Natural killer cell (primary cell): ENCODE results near the gene TMEM240. TPM values are rescaled to one million over a fixed set of nuclear protein-coding genes. Genes with fewer than 3 reads are reported as not detected.

ENCODE experiments used
- ATAC-seq, 3 donors: fragments of 150-1000 bp in 2 of 3; fragments of 200-7000 bp in 1 of 3; cut with Tn5 transposase; 1 replicate in 1 of 3; 2 replicates in 2 of 3; pipeline ENCODE4 v1.10.0; 2021; ENCODE audit warnings: mild to moderate bottlenecking in 2 of 3, moderate library complexity in 2 of 3
- DNase-seq, 2 donors: peaks; one replicate each; pipeline versions ENCODE4 v3.0.0 to v3.0.0-alpha.2; 2013 to 2021; ENCODE audit warnings: mixed read lengths in 1 of 2
- H3K27ac ChIP-seq: one replicate; pipeline ENCODE4 v1.5.1; 2013; ENCODE audit warnings: mild to moderate bottlenecking, low read length
- H3K27me3 ChIP-seq: one replicate; pipeline ENCODE4 v1.6.1; 2013; ENCODE audit warnings: low read length; ENCODE audit not compliant: control insufficient read depth, insufficient read depth
- H3K36me3 ChIP-seq: one replicate; pipeline ENCODE4 v1.6.1; 2013; ENCODE audit warnings: low read length; ENCODE audit not compliant: control insufficient read depth, insufficient read depth
- H3K4me1 ChIP-seq: one replicate; pipeline ENCODE4 v1.6.1; 2013; ENCODE audit warnings: low read length; ENCODE audit not compliant: control insufficient read depth, insufficient read depth
- H3K4me3 ChIP-seq: one replicate; pipeline ENCODE4 v1.5.1; 2013; ENCODE audit warnings: low read length
- H3K9me3 ChIP-seq: one replicate; pipeline ENCODE4 v1.6.1; 2013; ENCODE audit warnings: low read length; ENCODE audit not compliant: control insufficient read depth, insufficient read depth
- H3K27ac Mint-ChIP-seq, 2 donors: one replicate each; pipeline ENCODE4 v1.8.0; 2022; ENCODE audit warnings: mild to moderate bottlenecking in 2 of 2, mixed read lengths in 2 of 2, moderate library complexity in 1 of 2
- H3K27me3 Mint-ChIP-seq, 2 donors: one replicate each; pipeline ENCODE4 v1.8.0; 2022; ENCODE audit warnings: low read depth in 2 of 2, mixed read lengths in 2 of 2
- H3K36me3 Mint-ChIP-seq: one replicate; pipeline ENCODE4 v1.8.0; 2022; ENCODE audit warnings: mixed read lengths
- H3K4me1 Mint-ChIP-seq, 2 donors: one replicate each; pipeline ENCODE4 v1.8.0; 2022; ENCODE audit warnings: mixed read lengths in 2 of 2
- H3K4me3 Mint-ChIP-seq: one replicate; pipeline ENCODE4 v1.8.0; 2022; ENCODE audit warnings: mild to moderate bottlenecking, moderate library complexity, mixed read lengths
- H3K9me3 Mint-ChIP-seq, 2 donors: one replicate each; pipeline ENCODE4 v1.8.0; 2022; ENCODE audit warnings: mixed read lengths in 2 of 2
- CTCF ChIP-seq: fragments of 200-600 bp; IDR thresholded peaks from one replicate; pipeline ENCODE4 v1.8.0; 2022; ENCODE audit warnings: antibody characterized with exemption
- WGBS: methylation state at CpG from one replicate; pipeline ENCODE4 v1.1.7; 2013; ENCODE audit warnings: missing lambda C conversion rate; ENCODE audit not compliant: insufficient coverage; 5-methylcytosine and 5-hydroxymethylcytosine counted together
- intact Hi-C: fragments of 100-400 bp; cut with micrococcal nuclease; formaldehyde crosslinking; loops from one replicate; pipeline ENCODE4 v1.14.2; 2022
- total RNA-seq, 4 donors: library from RNA; stranded (reverse); fragments of 120-200 nt in 1 of 4; gene quantifications; one replicate each; pipeline versions ENCODE4 v1.2.3 to v1.2.4, GENCODE V29; 2013 to 2022

The TMEM240 gene
- total RNA-seq, 3 donors from 2014 or later (not counting 1 experiment from before 2014, with no cell fraction given) = 0.35 to 1.00 (median 0.83) TPM

- Mint-ChIP-seq H3K27ac (peak overlapping the region; percentile 36 to 58), H3K4me3 (no peak overlapping the region), H3K9me3 (no peaks in the 10 kb centered on the region), H3K4me1 (peaks cover 4 to 12% of the 10 kb centered on the region in 2 donors), H3K27me3 (no peaks in the 10 kb centered on the region), H3K36me3 (no peaks in the 10 kb centered on the region)
- Histone ChIP-seq H3K9me3 (no peaks in the 10 kb centered on the region), H3K27ac (no peak overlapping the region), H3K36me3 (no peaks in the 10 kb centered on the region), H3K4me3 (no peak overlapping the region), H3K4me1 (peaks cover 6% of the 10 kb centered on the region), H3K27me3 (no peaks in the 10 kb centered on the region)
- no peak for DNase-seq
- WGBS = 81% methylated on average over 35 of the region's 35 CpGs
- peak in 1 of 3 donors; percentile 36 for ATAC-seq
- intact Hi-C loops = no loop called here
- TF ChIP-seq CTCF = no peak
These were observed 13.5 kb upstream of the TMEM240 start for GRCh38 chr1:1553821-1554494.

- Mint-ChIP-seq H3K36me3 (no peaks in the 10 kb centered on the region), H3K4me3 (no peak overlapping the region), H3K4me1 (peaks cover 0 to 8% of the 10 kb centered on the region in 2 donors), H3K9me3 (no peaks in the 10 kb centered on the region), H3K27me3 (no peaks in the 10 kb centered on the region), H3K27ac (peak overlapping the region in 1 of 2 donors; percentile 24)
- WGBS = 94% methylated on average over 10 of the region's 10 CpGs
- intact Hi-C loops = no loop called here
- DNase-seq = no peak
- peaks cover 6% of the 10 kb centered on the region for H3K4me1 ChIP-seq
- no peaks in the 10 kb centered on the region for H3K27me3 ChIP-seq
- H3K9me3 ChIP-seq = no peaks in the 10 kb centered on the region
- no peak overlapping the region for H3K27ac ChIP-seq
- TF ChIP-seq CTCF = no peak
- ATAC-seq = no peak
- H3K4me3 ChIP-seq = no peak overlapping the region
- H3K36me3 ChIP-seq = no peaks in the 10 kb centered on the region
These were observed 11.8 kb upstream of the TMEM240 start for GRCh38 chr1:1552263-1552639.

GRCh38 chr1:1551524-1552262, 11.3 kb upstream of the TMEM240 start:
- 95% methylated on average over 33 of the region's 33 CpGs for WGBS
- intact Hi-C loops = no loop called here
- peak overlapping the region; percentile 24 to 29 for H3K27ac Mint-ChIP-seq
- no peaks in the 10 kb centered on the region for H3K36me3 Mint-ChIP-seq
- no peaks in the 10 kb centered on the region for H3K27me3 ChIP-seq
- ATAC-seq (no peak), DNase-seq (no peak)
- no peaks in the 10 kb centered on the region for H3K9me3 Mint-ChIP-seq
- no peak overlapping the region for H3K4me3 Mint-ChIP-seq
- no peaks in the 10 kb centered on the region for H3K27me3 Mint-ChIP-seq
- H3K4me1 ChIP-seq = peaks cover 6% of the 10 kb centered on the region
- H3K4me3 ChIP-seq = no peak overlapping the region
- no peaks in the 10 kb centered on the region for H3K9me3 ChIP-seq
- peaks cover 0 to 9% of the 10 kb centered on the region in 2 donors for H3K4me1 Mint-ChIP-seq
- TF ChIP-seq CTCF = no peak
- no peaks in the 10 kb centered on the region for H3K36me3 ChIP-seq
- no peak overlapping the region for H3K27ac ChIP-seq
